Measurements from ENCODE around the gene ARAP2.

Gene ARAP2

GRCh38 chr4:36027203-36027602, 217.1 kb downstream of the ARAP2 start:
- DNase-seq, result no peak

- no peak for DNase-seq
Observed at GRCh38 chr4:36026348-36026880, 217.9 kb downstream of the ARAP2 start.

- no peak for DNase-seq
Observed at GRCh38 chr4:36024901-36025660, 219.2 kb downstream of the ARAP2 start.

GRCh38 chr4:36020351-36020750, 224.0 kb downstream of the ARAP2 start:
- no peak for DNase-seq
